HepG2 (cell line): ENCODE measurements around the gene PRSS27. TPM values are rescaled to one million over a fixed set of nuclear protein-coding genes. Genes with fewer than 3 reads are reported as not detected.

Experiments
- DDIT3 ChIP-seq: sonication (generic); formaldehyde crosslinking; IDR thresholded peaks from 2 replicates; pipeline ENCODE4 v1.4.0; 2020; ENCODE audit warnings: mild to moderate bottlenecking, missing genetic modification reagents
- EHMT2 ChIP-seq: fragments of 200-600 bp; sonication (generic); IDR thresholded peaks from 2 replicates; pipeline ENCODE4 v1.7.0; 2017; ENCODE audit warnings: antibody characterized with exemption, low read depth, low read length, borderline replicate concordance
- FOSL1 ChIP-seq: sonication (generic); formaldehyde crosslinking; IDR thresholded peaks from 2 replicates; pipeline ENCODE4 v1.9.0; 2021; ENCODE audit warnings: missing genetic modification reagents, borderline replicate concordance
- HMG20B ChIP-seq: conservative IDR thresholded peaks from 2 replicates; pipeline ENCODE4 v1.6.1; 2016; ENCODE audit warnings: missing genetic modification reagents, missing compliant biosample characterization
- HNF4G ChIP-seq, 2 experiments: sonication (generic) in 1 of 2; formaldehyde crosslinking in 1 of 2; IDR thresholded peaks; 2 replicates each; pipeline versions ENCODE4 v1.4.0 to v1.6.1; 2011 to 2020; ENCODE audit warnings: borderline replicate concordance in 2 of 2, low read depth in 2 of 2, mild to moderate bottlenecking in 2 of 2, low read length in 1 of 2, missing genetic modification reagents in 1 of 2, moderate library complexity in 1 of 2
- PRDM10 ChIP-seq: sonication (generic); formaldehyde crosslinking; IDR thresholded peaks from 2 replicates; pipeline ENCODE4 v1.4.0; 2020; ENCODE audit warnings: low read depth, missing genetic modification reagents
- PREB ChIP-seq: sonication (generic); formaldehyde crosslinking; IDR thresholded peaks from 2 replicates; pipeline ENCODE4 v1.4.0; 2020; ENCODE audit warnings: missing genetic modification reagents
- SIN3B ChIP-seq: fragments of 150-350 bp; IDR thresholded peaks from 2 replicates; pipeline ENCODE4 v1.6.1; 2014; ENCODE audit warnings: low read length
- SP4 ChIP-seq: sonication (generic); formaldehyde crosslinking; IDR thresholded peaks from 2 replicates; pipeline ENCODE4 v1.8.1; 2023; ENCODE audit warnings: mild to moderate bottlenecking, missing genetic modification reagents
- SRF ChIP-seq: IDR thresholded peaks from 2 replicates; pipeline ENCODE4 v1.6.1; 2011; ENCODE audit warnings: mild to moderate bottlenecking, low read depth, low read length, moderate library complexity
- USF2 ChIP-seq, 2 experiments: sonication (generic) in 1 of 2; formaldehyde crosslinking in 1 of 2; IDR thresholded peaks; 2 replicates each; pipeline versions ENCODE4 v1.5.1 to v1.6.1; 2011 to 2020; ENCODE audit warnings: borderline replicate concordance in 1 of 2, low read depth in 1 of 2, low read length in 1 of 2, mild to moderate bottlenecking in 1 of 2, missing genetic modification reagents in 1 of 2, moderate library complexity in 1 of 2
- ZMYM3 ChIP-seq: sonication (generic); formaldehyde crosslinking; IDR thresholded peaks from 2 replicates; pipeline ENCODE4 v1.5.1; 2020; ENCODE audit warnings: mild to moderate bottlenecking, missing genetic modification reagents
- ZNF263 ChIP-seq: sonication (generic); formaldehyde crosslinking; IDR thresholded peaks from 2 replicates; pipeline ENCODE4 v1.4.0; 2020; ENCODE audit warnings: missing genetic modification reagents
- ZNF558 ChIP-seq: sonication (generic); formaldehyde crosslinking; IDR thresholded peaks from 2 replicates; pipeline ENCODE4 v1.9.0; 2022; ENCODE audit warnings: mild to moderate bottlenecking, missing genetic modification reagents, borderline replicate concordance
- ZNF709 ChIP-seq: sonication (generic); formaldehyde crosslinking; IDR thresholded peaks from 2 replicates; pipeline ENCODE4 v1.5.0; 2020; ENCODE audit warnings: mild to moderate bottlenecking, missing genetic modification reagents
- ZNF746 ChIP-seq: sonication (generic); formaldehyde crosslinking; IDR thresholded peaks from 2 replicates; pipeline ENCODE4 v1.8.0; 2022; ENCODE audit warnings: mild to moderate bottlenecking, missing genetic modification reagents
- polyA plus RNA-seq, 8 experiments: library from polyadenylated mRNA; depleted of rRNA in 3 of 8; stranded (reverse) in 7 of 8; unstranded in 1 of 8; fragments of >200 nt; fragmentation: Illumina TruSeq in 4 of 8; extraction: Trizol in 4 of 8; gene quantifications; 2 replicates each; pipeline versions ENCODE4 v1.2.1 to v1.2.3, GENCODE V29; 2011 to 2016; ENCODE audit warnings: low read depth in 4 of 8, missing spikeins in 1 of 8, mixed read lengths in 1 of 8; ENCODE audit not compliant: insufficient read depth in 1 of 8
- total RNA-seq, 5 experiments: library from RNA; depleted of rRNA; stranded (reverse); fragments of >200 nt; fragmentation: Illumina TruSeq; extraction: Trizol; gene quantifications; 2 replicates each; pipeline ENCODE4 v1.2.3, GENCODE V29; 2016; ENCODE audit warnings: low read depth in 1 of 5
- TF ChIP-seq, protein P1 (sequence below): sonication (generic); formaldehyde crosslinking; IDR thresholded peaks from 2 replicates; pipeline ENCODE4 v1.4.0; 2020; ENCODE audit warnings: missing genetic modification reagents, borderline replicate concordance

The PRSS27 gene
- total and polyA plus RNA-seq, 2 of the 13 experiments (the other 11 are each of a cell fraction or from before 2014, with no cell fraction given): 0.20 to 0.73 TPM

GRCh38 chr16:2682209-2683021, 37.6 kb downstream of the PRSS27 start, which contains the start of gene KCTD5 (continued):
- TF ChIP-seq PRDM10 (CRISPR knock-in tag) (peak; percentile 83), ZNF263 (peak; percentile 78), PREB (CRISPR knock-in tag) (no peak), ZNF746 (CRISPR knock-in tag) (peak; percentile 83), ZNF558 (CRISPR knock-in tag) (peak; percentile 69; the same call in 1 of the 2 replicates), USF2 (IDR thresholded peaks at IDR 0.05; ENCODE audit: low read depth, low read length) (peak; percentile 49), USF2 (CRISPR knock-in tag; IDR thresholded peaks at IDR 0.05; ENCODE audit: borderline replicate concordance) (peak; percentile 87), DDIT3 (CRISPR knock-in tag) (no peak), FOSL1 (CRISPR knock-in tag) (no peak), HNF4G (IDR thresholded peaks at IDR 0.05; ENCODE audit: borderline replicate concordance, low read depth, low read length) (no peak; the same call in 1 of the 2 replicates), HNF4G (CRISPR knock-in tag; IDR thresholded peaks at IDR 0.05; ENCODE audit: borderline replicate concordance, low read depth) (peak; percentile 44; the same call in 1 of the 2 replicates), EHMT2 (no peak; the same call in 1 of the 2 replicates), SP4 (peak; percentile 99), ZMYM3 (CRISPR knock-in tag) (no peak; the same call in 1 of the 2 replicates), SRF (peak; percentile 78), SIN3B (peak; percentile 95), HMG20B (CRISPR knock-in tag) (peak; percentile 74; the same call in 1 of the 2 replicates), ZNF709 (CRISPR knock-in tag) (no peak)
- TF ChIP-seq, protein P1, sequence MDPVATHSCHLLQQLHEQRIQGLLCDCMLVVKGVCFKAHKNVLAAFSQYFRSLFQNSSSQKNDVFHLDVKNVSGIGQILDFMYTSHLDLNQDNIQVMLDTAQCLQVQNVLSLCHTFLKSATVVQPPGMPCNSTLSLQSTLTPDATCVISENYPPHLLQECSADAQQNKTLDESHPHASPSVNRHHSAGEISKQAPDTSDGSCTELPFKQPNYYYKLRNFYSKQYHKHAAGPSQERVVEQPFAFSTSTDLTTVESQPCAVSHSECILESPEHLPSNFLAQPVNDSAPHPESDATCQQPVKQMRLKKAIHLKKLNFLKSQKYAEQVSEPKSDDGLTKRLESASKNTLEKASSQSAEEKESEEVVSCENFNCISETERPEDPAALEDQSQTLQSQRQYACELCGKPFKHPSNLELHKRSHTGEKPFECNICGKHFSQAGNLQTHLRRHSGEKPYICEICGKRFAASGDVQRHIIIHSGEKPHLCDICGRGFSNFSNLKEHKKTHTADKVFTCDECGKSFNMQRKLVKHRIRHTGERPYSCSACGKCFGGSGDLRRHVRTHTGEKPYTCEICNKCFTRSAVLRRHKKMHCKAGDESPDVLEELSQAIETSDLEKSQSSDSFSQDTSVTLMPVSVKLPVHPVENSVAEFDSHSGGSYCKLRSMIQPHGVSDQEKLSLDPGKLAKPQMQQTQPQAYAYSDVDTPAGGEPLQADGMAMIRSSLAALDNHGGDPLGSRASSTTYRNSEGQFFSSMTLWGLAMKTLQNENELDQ: peak; percentile 52; the same call in 1 of the 2 replicates
